CD4-positive, alpha-beta T cell treated with Interleukin-15 for 4 hours (primary cell): Measurements from ENCODE around the gene CGB8.

Experiments used
- DNase-seq: peaks from one replicate; pipeline ENCODE4 v3.0.0-alpha.2; 2020; ENCODE audit warnings: low spot score

Gene CGB8

GRCh38 chr19:49006905-49007304, 42.0 kb downstream of the CGB8 start:
- DNase-seq, result no peak

DNA sequence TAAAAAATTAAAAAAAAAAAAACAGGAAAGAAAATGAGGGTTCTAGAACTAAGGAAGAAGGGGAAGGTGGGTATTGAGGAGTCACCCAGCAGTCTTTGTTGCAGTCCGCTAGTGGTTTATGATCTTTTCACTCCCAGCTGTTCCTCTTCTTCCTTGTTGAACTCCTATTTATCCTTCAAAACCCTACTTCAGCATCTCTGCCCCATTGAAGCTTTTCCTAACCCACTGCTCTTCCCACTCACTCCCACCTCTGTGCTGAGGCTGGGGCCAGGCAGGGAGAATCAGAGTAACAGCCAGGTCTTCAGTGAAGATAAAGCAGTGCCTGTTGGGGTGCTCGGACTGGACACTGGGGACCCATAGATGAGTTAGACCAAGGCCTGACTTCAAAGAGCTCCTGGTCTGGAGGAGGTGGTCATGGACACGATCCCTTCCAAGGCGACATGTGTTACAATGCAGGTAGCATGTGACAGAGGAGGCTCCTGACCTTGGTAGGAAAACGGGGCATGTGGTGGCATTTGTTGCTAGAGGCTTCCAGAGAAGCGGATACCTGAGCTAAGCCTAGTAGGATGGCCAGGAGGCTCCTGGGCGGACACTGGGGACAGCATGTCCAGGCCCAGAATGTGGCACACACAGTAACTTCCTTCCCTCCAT, 43.8 kb downstream of the CGB8 start:
- DNase-seq, result no peak

GRCh38 chr19:49004133-49004532, 44.8 kb downstream of the CGB8 start:
- no peak for DNase-seq

GRCh38 chr19:48999481-49000325, 49.2 kb downstream of the CGB8 start:
- DNase-seq, result peak; percentile 70

GRCh38 chr19:48997972-48998371, 50.9 kb downstream of the CGB8 start:
- DNase-seq, result peak; percentile 47
